ENCODE measurements around the gene GYS1. TPM values are rescaled to one million over a fixed set of nuclear protein-coding genes. Genes with fewer than 3 reads are reported as not detected.
"Not testable (repeated sequence)": the region's sequence is repeated elsewhere in the genome, so short reads cannot be mapped to it uniquely, and the experiment has no call there.

Gene GYS1
- total RNA-seq, 1 experiment from 2014 or later, result 20.2 TPM

DNA sequence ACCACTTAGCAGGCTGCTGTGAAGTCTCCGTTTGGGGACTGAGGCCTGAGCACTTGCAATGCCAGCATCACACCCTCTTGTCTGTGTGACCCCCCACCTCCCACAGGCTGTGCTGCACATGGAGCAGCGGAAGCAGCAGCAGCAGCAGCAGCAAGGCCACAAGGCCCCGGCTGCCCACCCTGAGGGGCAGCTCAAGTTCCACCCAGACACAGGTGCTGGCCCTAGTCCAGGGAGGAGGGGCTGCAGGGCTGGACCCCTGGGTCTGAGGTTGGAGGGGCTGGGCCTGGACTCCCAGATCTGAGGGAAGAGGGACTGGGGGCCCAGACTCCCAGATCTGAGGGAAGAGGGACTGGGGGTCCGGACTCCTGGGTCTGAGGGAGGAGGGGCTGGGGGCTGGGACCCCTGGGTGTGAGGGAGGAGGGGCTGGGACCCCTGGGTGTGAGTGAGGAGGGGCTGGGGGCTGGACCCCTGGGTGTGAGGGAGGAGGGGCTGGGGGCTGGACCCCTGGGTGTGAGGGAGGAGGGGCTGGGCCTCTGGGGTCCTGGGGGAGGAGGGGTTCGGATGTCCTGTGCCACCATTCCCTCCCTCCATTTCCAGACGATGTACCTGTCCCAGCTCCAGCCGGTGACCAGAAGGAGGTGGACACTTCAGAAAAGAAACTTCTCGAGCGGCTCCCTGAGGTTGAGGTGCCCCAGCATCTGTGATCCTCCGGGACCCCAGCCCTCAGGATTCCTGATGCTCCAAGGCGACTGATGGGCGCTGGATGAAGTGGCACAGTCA, 71.2 kb downstream of the GYS1 start:
- no peak for TF ChIP-seq TCF7L2 (IDR thresholded peaks at IDR 0.05; ENCODE audit: low read depth, low read length)
- no peak for TF ChIP-seq POLR2AphosphoS5 (IDR thresholded peaks at IDR 0.05; ENCODE audit: low read depth, low read length)
- TF ChIP-seq, protein P1, sequence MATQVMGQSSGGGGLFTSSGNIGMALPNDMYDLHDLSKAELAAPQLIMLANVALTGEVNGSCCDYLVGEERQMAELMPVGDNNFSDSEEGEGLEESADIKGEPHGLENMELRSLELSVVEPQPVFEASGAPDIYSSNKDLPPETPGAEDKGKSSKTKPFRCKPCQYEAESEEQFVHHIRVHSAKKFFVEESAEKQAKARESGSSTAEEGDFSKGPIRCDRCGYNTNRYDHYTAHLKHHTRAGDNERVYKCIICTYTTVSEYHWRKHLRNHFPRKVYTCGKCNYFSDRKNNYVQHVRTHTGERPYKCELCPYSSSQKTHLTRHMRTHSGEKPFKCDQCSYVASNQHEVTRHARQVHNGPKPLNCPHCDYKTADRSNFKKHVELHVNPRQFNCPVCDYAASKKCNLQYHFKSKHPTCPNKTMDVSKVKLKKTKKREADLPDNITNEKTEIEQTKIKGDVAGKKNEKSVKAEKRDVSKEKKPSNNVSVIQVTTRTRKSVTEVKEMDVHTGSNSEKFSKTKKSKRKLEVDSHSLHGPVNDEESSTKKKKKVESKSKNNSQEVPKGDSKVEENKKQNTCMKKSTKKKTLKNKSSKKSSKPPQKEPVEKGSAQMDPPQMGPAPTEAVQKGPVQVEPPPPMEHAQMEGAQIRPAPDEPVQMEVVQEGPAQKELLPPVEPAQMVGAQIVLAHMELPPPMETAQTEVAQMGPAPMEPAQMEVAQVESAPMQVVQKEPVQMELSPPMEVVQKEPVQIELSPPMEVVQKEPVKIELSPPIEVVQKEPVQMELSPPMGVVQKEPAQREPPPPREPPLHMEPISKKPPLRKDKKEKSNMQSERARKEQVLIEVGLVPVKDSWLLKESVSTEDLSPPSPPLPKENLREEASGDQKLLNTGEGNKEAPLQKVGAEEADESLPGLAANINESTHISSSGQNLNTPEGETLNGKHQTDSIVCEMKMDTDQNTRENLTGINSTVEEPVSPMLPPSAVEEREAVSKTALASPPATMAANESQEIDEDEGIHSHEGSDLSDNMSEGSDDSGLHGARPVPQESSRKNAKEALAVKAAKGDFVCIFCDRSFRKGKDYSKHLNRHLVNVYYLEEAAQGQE (IDR thresholded peaks at IDR 0.05; ENCODE audit: insufficient read depth in 1 of 2, low read depth in 2 of 2, low read length in 1 of 2), result no peak
- TF ChIP-seq SIN3A (IDR thresholded peaks at IDR 0.05; ENCODE audit: borderline replicate concordance, insufficient read depth, low read depth, low read length), result no peak
- TF ChIP-seq, protein P2, sequence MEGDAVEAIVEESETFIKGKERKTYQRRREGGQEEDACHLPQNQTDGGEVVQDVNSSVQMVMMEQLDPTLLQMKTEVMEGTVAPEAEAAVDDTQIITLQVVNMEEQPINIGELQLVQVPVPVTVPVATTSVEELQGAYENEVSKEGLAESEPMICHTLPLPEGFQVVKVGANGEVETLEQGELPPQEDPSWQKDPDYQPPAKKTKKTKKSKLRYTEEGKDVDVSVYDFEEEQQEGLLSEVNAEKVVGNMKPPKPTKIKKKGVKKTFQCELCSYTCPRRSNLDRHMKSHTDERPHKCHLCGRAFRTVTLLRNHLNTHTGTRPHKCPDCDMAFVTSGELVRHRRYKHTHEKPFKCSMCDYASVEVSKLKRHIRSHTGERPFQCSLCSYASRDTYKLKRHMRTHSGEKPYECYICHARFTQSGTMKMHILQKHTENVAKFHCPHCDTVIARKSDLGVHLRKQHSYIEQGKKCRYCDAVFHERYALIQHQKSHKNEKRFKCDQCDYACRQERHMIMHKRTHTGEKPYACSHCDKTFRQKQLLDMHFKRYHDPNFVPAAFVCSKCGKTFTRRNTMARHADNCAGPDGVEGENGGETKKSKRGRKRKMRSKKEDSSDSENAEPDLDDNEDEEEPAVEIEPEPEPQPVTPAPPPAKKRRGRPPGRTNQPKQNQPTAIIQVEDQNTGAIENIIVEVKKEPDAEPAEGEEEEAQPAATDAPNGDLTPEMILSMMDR (IDR thresholded peaks at IDR 0.05), result no peak
- intact Hi-C loops (cut with micrococcal nuclease; ENCODE audit: unreplicated experiment), result no loop called here
- ChIA-PET POLR2A (no interaction called here), CTCF (no interaction called here)
- no peak overlapping the region for H3K4me3 ChIP-seq (ENCODE audit: low read depth in 2 of 2, low read length in 2 of 2)
- 0 out of 2 replicates have a peak, but pooled peaks cover 3% of the 10 kb centered on the region for H3K4me1 ChIP-seq (ENCODE audit: control insufficient read depth, insufficient read depth, low read length)
- no peaks in the 10 kb centered on the region for H3K36me3 ChIP-seq (ENCODE audit: control insufficient read depth, insufficient read depth, low read length)
- H3K9me3 ChIP-seq (ENCODE audit: control insufficient read depth, insufficient read depth, low read depth, low read length), result no peaks in the 10 kb centered on the region
- H3K27me3 ChIP-seq (ENCODE audit: control insufficient read depth, insufficient read depth, low read length), result no peaks in the 10 kb centered on the region
- no peak for DNase-seq (ENCODE audit: low read depth, low spot score)
- no peak overlapping the region for H3K27ac ChIP-seq (ENCODE audit: low read length)
- in situ Hi-C loops (cut with HindIII; ENCODE audit: low pct_unique_long_range_greater_than_20kb, low sequenced_read_pairs), result no loop called here
- no TSS peak for BruUV-seq (replicated peaks)
- no peak for ATAC-seq

DNA sequence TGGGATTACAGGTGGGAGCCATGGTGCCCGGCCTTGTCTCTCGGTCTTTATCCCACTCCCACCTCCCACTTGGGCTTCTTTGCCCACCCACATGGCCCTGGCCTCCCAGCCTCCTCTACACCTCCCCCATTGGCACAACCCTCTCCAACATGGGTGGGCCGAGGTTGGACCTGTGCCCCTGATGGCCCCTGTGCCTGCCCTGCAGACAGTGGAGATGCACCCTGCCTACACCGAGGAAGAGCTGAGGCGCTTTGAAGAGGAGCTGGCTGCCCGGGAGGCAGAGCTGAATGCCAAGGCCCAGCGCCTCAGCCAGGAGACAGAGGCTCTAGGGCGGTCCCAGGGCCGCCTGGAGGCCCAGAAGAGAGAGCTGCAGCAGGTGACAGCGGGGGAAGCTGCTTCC, 72.2 kb downstream of the GYS1 start:
- in situ Hi-C loops (cut with HindIII; ENCODE audit: low pct_unique_long_range_greater_than_20kb, low sequenced_read_pairs) (no loop called here), intact Hi-C loops (cut with micrococcal nuclease; ENCODE audit: unreplicated experiment) (no loop called here)
- Histone ChIP-seq H3K27me3 (ENCODE audit: control insufficient read depth, insufficient read depth, low read length) (no peaks in the 10 kb centered on the region), H3K4me3 (ENCODE audit: low read depth in 2 of 2, low read length in 2 of 2) (no peak overlapping the region), H3K27ac (ENCODE audit: low read length) (no peak overlapping the region), H3K36me3 (ENCODE audit: control insufficient read depth, insufficient read depth, low read length) (no peaks in the 10 kb centered on the region), H3K4me1 (ENCODE audit: control insufficient read depth, insufficient read depth, low read length) (no peaks in the 10 kb centered on the region), H3K9me3 (ENCODE audit: control insufficient read depth, insufficient read depth, low read depth, low read length) (no peaks in the 10 kb centered on the region)
- ChIA-PET CTCF (no interaction called here), POLR2A (no interaction called here)
- DNase-seq (ENCODE audit: low read depth, low spot score), result no peak
- ATAC-seq, result no peak
- no TSS peak for BruUV-seq (replicated peaks)
- TF ChIP-seq POLR2AphosphoS5 (IDR thresholded peaks at IDR 0.05; ENCODE audit: low read depth, low read length), result no peak

DNA sequence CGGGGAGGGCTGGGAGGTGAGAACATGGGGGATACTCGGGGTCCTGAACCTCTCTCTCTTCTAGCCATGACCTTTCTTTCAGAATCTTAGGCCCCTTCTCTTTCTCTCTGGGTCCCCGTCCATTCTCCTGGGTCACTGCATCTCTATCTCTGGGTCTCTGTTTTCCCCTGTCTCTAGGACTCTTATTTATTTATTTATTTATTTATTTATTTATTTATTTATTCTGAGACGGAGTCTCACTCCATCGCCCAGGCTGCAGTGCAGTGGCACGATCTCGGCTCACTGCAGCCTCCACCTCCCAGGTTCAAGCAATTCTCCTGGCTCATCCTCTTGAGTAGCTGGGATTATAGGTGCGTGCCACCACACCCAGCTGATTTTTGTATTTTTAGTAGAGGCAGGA, 73.8 kb downstream of the GYS1 start:
- POLR2A ChIA-PET; CTCF ChIA-PET; H3K9me3 ChIP-seq (ENCODE audit: control insufficient read depth, insufficient read depth, low read depth, low read length): not testable (repeated sequence)

More for the DNA sequence above, 73.8 kb downstream of the GYS1 start:
- H3K27ac ChIP-seq (ENCODE audit: low read length); DNase-seq (ENCODE audit: low read depth, low spot score); BruUV-seq (replicated peaks); H3K27me3 ChIP-seq (ENCODE audit: control insufficient read depth, insufficient read depth, low read length); ATAC-seq; H3K36me3 ChIP-seq (ENCODE audit: control insufficient read depth, insufficient read depth, low read length); intact Hi-C loops (cut with micrococcal nuclease; ENCODE audit: unreplicated experiment); H3K4me3 ChIP-seq (ENCODE audit: low read depth in 2 of 2, low read length in 2 of 2); in situ Hi-C loops (cut with HindIII; ENCODE audit: low pct_unique_long_range_greater_than_20kb, low sequenced_read_pairs); H3K4me1 ChIP-seq (ENCODE audit: control insufficient read depth, insufficient read depth, low read length): not testable (repeated sequence)

All from Panc1 (cell line).